Tibial nerve (tissue), 3 donors: ENCODE results near the gene THSD1.

Experiments
- POLR2A ChIP-seq, 2 donors: fragments of 450-650 bp; IDR thresholded peaks; one replicate each; pipeline ENCODE4 v1.6.1; 2017; ENCODE audit warnings: antibody characterized with exemption in 2 of 2, mild to moderate bottlenecking in 2 of 2, moderate library complexity in 2 of 2
- TF ChIP-seq, protein P1 (sequence below), 5 experiments: fragments of 200-600 bp in 3 of 5; fragments of 450-650 bp in 2 of 5; sonication (generic) in 3 of 5; IDR thresholded peaks; one replicate each; pipeline ENCODE4 v1.5.1; 2016 to 2019; ENCODE audit warnings: antibody characterized with exemption in 5 of 5, mild to moderate bottlenecking in 3 of 5, moderate library complexity in 2 of 5

DNA sequence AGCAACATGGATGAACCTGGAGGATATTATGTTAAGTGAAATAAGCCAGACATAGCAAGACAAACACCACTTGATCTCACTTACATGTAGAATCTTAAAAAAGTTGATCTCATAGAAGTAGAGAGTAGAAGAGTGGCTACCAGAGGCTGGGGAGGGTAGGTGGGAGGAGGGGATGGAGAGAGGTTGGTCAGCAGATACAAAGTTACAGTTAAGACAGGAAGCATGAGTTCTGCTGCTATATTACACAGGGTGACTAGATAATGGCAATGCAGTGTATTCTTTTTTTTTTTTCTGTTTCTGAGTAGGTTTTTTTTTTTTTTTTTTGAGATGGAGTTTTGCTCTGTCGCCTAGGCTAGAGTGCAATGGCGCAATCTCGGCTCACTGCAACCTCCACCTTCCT lies 15.2 kb upstream of the THSD1 start:
- TF ChIP-seq, protein P1, sequence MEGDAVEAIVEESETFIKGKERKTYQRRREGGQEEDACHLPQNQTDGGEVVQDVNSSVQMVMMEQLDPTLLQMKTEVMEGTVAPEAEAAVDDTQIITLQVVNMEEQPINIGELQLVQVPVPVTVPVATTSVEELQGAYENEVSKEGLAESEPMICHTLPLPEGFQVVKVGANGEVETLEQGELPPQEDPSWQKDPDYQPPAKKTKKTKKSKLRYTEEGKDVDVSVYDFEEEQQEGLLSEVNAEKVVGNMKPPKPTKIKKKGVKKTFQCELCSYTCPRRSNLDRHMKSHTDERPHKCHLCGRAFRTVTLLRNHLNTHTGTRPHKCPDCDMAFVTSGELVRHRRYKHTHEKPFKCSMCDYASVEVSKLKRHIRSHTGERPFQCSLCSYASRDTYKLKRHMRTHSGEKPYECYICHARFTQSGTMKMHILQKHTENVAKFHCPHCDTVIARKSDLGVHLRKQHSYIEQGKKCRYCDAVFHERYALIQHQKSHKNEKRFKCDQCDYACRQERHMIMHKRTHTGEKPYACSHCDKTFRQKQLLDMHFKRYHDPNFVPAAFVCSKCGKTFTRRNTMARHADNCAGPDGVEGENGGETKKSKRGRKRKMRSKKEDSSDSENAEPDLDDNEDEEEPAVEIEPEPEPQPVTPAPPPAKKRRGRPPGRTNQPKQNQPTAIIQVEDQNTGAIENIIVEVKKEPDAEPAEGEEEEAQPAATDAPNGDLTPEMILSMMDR (IDR thresholded peaks at IDR 0.05), result no peak
- no peak for TF ChIP-seq POLR2A (IDR thresholded peaks at IDR 0.05)
